Adrenal gland (tissue), 12 donors: ENCODE measurements around the gene HINFP. TPM values are rescaled to one million over a fixed set of nuclear protein-coding genes. Genes with fewer than 3 reads are reported as not detected.

Source experiments
- DNase-seq, 7 donors: peaks; one replicate each; pipeline ENCODE4 v3.0.0-alpha.2; 2019 to 2020
- H3K27ac ChIP-seq, 5 donors: fragments of 200-600 bp; sonication (generic) in 4 of 5; 1 replicate in 3 of 5; 2 replicates in 2 of 5; pipeline versions ENCODE4 v1.5.1 to v1.8.0; 2016 to 2020; ENCODE audit warnings: mild to moderate bottlenecking in 1 of 5
- H3K27me3 ChIP-seq: fragments of 200-600 bp; 2 replicates; pipeline ENCODE4 v1.8.0; 2021
- H3K36me3 ChIP-seq, 2 donors: fragments of 200-600 bp; replicated peaks in 1 of 2; 1 replicate in 1 of 2; 2 replicates in 1 of 2; pipeline versions ENCODE4 v1.5.1 to v1.8.0; 2018 to 2022
- H3K4me1 ChIP-seq, 2 donors: fragments of 200-600 bp; replicated peaks in 1 of 2; 1 replicate in 1 of 2; 2 replicates in 1 of 2; pipeline versions ENCODE4 v1.5.1 to v1.8.0; 2018 to 2021
- H3K4me3 ChIP-seq, 4 donors: fragments of 200-600 bp; sonication (generic) in 3 of 4; one replicate each; pipeline ENCODE4 v1.5.1; 2016 to 2018
- H3K9me3 ChIP-seq, 3 donors: fragments of 200-600 bp; sonication (generic) in 1 of 3; replicated peaks in 1 of 3; 1 replicate in 2 of 3; 2 replicates in 1 of 3; pipeline versions ENCODE4 v1.5.1 to v1.8.0; 2016 to 2021
- POLR2A ChIP-seq, 2 donors: fragments of 450-650 bp; IDR thresholded peaks; one replicate each; pipeline ENCODE4 v1.6.1; 2017; ENCODE audit warnings: antibody characterized with exemption in 2 of 2, mild to moderate bottlenecking in 2 of 2, moderate library complexity in 1 of 2
- WGBS, 4 donors: extraction: QIAGEN DNeasy Blood & Tissue Kit in 2 of 4; methylation state at CpG; one replicate each; pipeline versions ENCODE4 v1.1.5 to v1.1.7; 2013 to 2017; 5-methylcytosine and 5-hydroxymethylcytosine counted together
- intact Hi-C, 2 donors: fragments of 100-400 bp; cut with DNase I; formaldehyde crosslinking; loops; one replicate each; pipeline versions ENCODE4 v1.14.1 to v1.15.0; 2022 to 2023
- polyA plus RNA-seq, 3 donors: library from polyadenylated mRNA; stranded (reverse); fragments of 200-250 nt in 2 of 3; fragments of 350-450 nt in 1 of 3; fragmentation: Illumina TruSeq in 1 of 3; extraction: RNeasy Lipid Tissue Mini Kit (QIAGEN cat#74804) in 1 of 3; gene quantifications; one replicate each; pipeline ENCODE4 v1.2.3, GENCODE V29; 2013 to 2014
- total RNA-seq, 9 donors: library from RNA; depleted of rRNA in 4 of 9; stranded (reverse); fragments of >200 nt in 4 of 9; fragments of 120-200 nt in 1 of 9; fragmentation: NEBNext Ultra II Directional in 1 of 9; extraction: Animal tissue kit (Norgen Biotek cat#: 25700) in 1 of 9; gene quantifications; one replicate each; pipeline versions ENCODE4 v1.1.0 to v1.2.4, GENCODE V29; 2013 to 2023
- TF ChIP-seq, protein P1 (sequence below), 6 experiments: fragments of 450-650 bp in 4 of 6; fragments of 200-600 bp in 2 of 6; sonication (generic) in 1 of 6; IDR thresholded peaks; 1 replicate in 5 of 6; 2 replicates in 1 of 6; pipeline versions ENCODE4 v1.5.1 to v1.8.0; 2016 to 2021; ENCODE audit warnings: antibody characterized with exemption in 6 of 6, mild to moderate bottlenecking in 2 of 6, moderate library complexity in 1 of 6
- donor health status: healthy with polysubstance abuse.
- donor health status: Bipolar disorder and iron deficiency.
- donor health status: DM: yes; HTN: yes; CAD: no.
- donor health status: DM: no; HTN: no; CAD: no.
- donor health status: DM: no; HTN: no; CAD: no.
- donor health status: DM: yes; HTN: yes; CAD: no.

HINFP gene
- total and polyA plus RNA-seq, 12 donors = 7.4 to 39.1 (median 22.2) TPM

DNA sequence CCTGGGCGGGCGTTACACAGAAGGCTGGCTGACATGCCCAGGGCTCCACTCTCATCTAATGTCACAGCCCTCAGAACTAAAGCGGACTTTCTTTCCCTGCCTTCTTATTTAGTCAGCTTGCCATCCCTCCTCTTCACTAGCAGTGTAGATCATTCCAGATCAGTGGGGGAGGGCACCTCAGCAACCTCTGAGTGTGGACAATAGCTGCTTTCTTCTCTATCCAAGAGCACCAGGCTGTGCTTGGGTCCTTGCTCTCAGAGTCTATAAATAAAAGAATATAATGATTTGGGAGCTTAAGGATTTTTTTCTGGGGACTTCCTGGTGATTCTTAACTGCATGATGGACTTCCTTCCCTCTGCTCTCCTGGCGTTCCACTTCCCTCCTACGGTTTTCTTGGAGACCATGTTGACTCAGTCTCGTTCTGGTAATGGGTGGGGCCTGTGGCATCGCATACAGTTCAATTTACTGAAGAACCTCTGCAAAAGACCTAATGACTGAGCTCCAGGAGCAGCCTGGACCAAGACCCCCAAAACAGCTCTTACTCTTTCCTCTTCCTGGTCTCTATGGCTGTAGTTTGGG is 39.6 kb upstream of the HINFP start:
- no peak for DNase-seq
- H3K36me3 ChIP-seq = peaks cover 0 to 59% of the 10 kb centered on the region in 2 donors
- no peak overlapping the region for H3K4me3 ChIP-seq
- TF ChIP-seq, protein P1, sequence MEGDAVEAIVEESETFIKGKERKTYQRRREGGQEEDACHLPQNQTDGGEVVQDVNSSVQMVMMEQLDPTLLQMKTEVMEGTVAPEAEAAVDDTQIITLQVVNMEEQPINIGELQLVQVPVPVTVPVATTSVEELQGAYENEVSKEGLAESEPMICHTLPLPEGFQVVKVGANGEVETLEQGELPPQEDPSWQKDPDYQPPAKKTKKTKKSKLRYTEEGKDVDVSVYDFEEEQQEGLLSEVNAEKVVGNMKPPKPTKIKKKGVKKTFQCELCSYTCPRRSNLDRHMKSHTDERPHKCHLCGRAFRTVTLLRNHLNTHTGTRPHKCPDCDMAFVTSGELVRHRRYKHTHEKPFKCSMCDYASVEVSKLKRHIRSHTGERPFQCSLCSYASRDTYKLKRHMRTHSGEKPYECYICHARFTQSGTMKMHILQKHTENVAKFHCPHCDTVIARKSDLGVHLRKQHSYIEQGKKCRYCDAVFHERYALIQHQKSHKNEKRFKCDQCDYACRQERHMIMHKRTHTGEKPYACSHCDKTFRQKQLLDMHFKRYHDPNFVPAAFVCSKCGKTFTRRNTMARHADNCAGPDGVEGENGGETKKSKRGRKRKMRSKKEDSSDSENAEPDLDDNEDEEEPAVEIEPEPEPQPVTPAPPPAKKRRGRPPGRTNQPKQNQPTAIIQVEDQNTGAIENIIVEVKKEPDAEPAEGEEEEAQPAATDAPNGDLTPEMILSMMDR (IDR thresholded peaks at IDR 0.05) = no peak
- TF ChIP-seq POLR2A (IDR thresholded peaks at IDR 0.05) = no peak
- intact Hi-C loops = no loop called here
- 74 to 75% (median 75%) methylated on average over 7 of the region's 7 CpGs for WGBS, 4 donors
- peaks cover 6 to 14% of the 10 kb centered on the region in 2 donors for H3K4me1 ChIP-seq
- no peak overlapping the region for H3K27ac ChIP-seq
- H3K27me3 ChIP-seq = no peaks in the 10 kb centered on the region
- no peaks in the 10 kb centered on the region for H3K9me3 ChIP-seq

GRCh38 chr11:119084663-119085436 is 36.5 kb upstream of the HINFP start, which contains the start of gene HMBS:
Gene HMBS (plus strand): TSS chr11:119084881. CDS start chr11:119085034, 153 bp downstream.
- WGBS, 4 donors = 0 to 2% (median 1%) methylated on average over 28 to 45 of the region's 45 CpGs

GRCh38 chr11:119085437-119085847 is 35.9 kb upstream of the HINFP start:
- DNase-seq = peak in 1 of 7 donors; percentile 32
- Histone ChIP-seq H3K4me1 (peaks cover 6 to 14% of the 10 kb centered on the region in 2 donors), H3K9me3 (no peaks in the 10 kb centered on the region), H3K36me3 (peaks cover 0 to 22% of the 10 kb centered on the region in 2 donors), H3K4me3 (peak overlapping the region in 3 of 4 donors; percentile 75 to 84 (median 76)), H3K27me3 (no peaks in the 10 kb centered on the region), H3K27ac (peak overlapping the region; percentile 20 to 98 (median 84))
- intact Hi-C loops = no loop called here
- 0 to 2% (median 1%) methylated on average over 9 to 13 of the region's 13 CpGs for WGBS, 4 donors
- no peak for TF ChIP-seq POLR2A (IDR thresholded peaks at IDR 0.05)
- TF ChIP-seq, protein P1 (IDR thresholded peaks at IDR 0.05) = no peak

More at GRCh38 chr11:119084663-119085436, 36.5 kb upstream of the HINFP start, which contains the start of gene HMBS:
- H3K36me3 ChIP-seq = peaks cover 0 to 28% of the 10 kb centered on the region in 2 donors
- H3K27ac ChIP-seq = peak within 1 kb of the TSS; percentile 79 to 98 (median 84)
- peak within 1 kb of the TSS in 3 of 4 donors; percentile 75 to 84 (median 76) for H3K4me3 ChIP-seq
- TF ChIP-seq POLR2A (IDR thresholded peaks at IDR 0.05) = peak in 1 of 2 donors; percentile 69
- TF ChIP-seq, protein P1 (IDR thresholded peaks at IDR 0.05) = no peak
- peaks cover 6 to 14% of the 10 kb centered on the region in 2 donors for H3K4me1 ChIP-seq
- DNase-seq = peak; percentile 89 to 97 (median 95)
- no peaks in the 10 kb centered on the region for H3K9me3 ChIP-seq
- no peaks in the 10 kb centered on the region for H3K27me3 ChIP-seq
- intact Hi-C loops = no loop called here

DNA sequence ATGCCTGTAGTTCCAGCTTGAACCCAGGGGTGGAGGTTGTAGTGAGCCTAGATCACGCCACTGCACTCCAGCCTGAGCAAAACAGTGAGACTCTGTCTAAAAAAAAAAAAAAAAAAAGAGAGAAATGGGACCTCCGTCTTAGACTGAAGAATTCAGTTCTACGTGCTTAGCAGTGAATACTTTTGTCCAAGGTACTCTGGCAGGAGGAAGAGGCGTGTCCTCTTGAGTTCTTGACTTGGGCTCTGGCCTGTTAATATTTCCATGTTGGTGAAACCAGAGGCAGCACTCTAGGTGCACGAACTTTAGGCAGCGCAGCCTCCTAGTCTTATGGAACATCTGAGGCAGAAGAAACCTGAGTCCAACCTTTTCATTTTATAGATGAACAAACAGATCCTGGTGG is 34.3 kb upstream of the HINFP start:
- 79 to 90% (median 90%) methylated on average over 6 of the region's 6 CpGs for WGBS, 4 donors

More for the DNA sequence above, 34.3 kb upstream of the HINFP start:
- H3K27me3 ChIP-seq = no peaks in the 10 kb centered on the region
- intact Hi-C loops = no loop called here
- peaks cover 0 to 6% of the 10 kb centered on the region in 2 donors for H3K36me3 ChIP-seq
- no peak overlapping the region for H3K27ac ChIP-seq
- DNase-seq = no peak
- H3K9me3 ChIP-seq = no peaks in the 10 kb centered on the region
- TF ChIP-seq POLR2A (IDR thresholded peaks at IDR 0.05) = no peak
- TF ChIP-seq, protein P1 (IDR thresholded peaks at IDR 0.05) = no peak
- H3K4me3 ChIP-seq = no peak overlapping the region
- H3K4me1 ChIP-seq = peaks cover 6 to 14% of the 10 kb centered on the region in 2 donors
